Loucy (cell line): ENCODE measurements around the gene SFRP2.

Experiments
- H2AFZ ChIP-seq: fragments of 200-600 bp; sonication (generic); 2 replicates; pipeline ENCODE4 v1.6.0; 2016; ENCODE audit warnings: antibody characterized with exemption, mild to moderate bottlenecking, low read length, moderate library complexity
- H3F3A ChIP-seq: fragments of 200-600 bp; 2 replicates; pipeline ENCODE4 v1.6.0; 2016; ENCODE audit warnings: antibody characterized with exemption, low read depth, mild to moderate bottlenecking
- H3K27me3 ChIP-seq: fragments of 200-600 bp; sonication (generic); 2 replicates; pipeline ENCODE4 v1.6.1; 2014; ENCODE audit warnings: low read length, mild to moderate bottlenecking; ENCODE audit not compliant: insufficient read depth, poor library complexity, severe bottlenecking
- H3K36me3 ChIP-seq: fragments of 200-600 bp; sonication (generic); 2 replicates; pipeline ENCODE4 v1.6.1; 2016; ENCODE audit warnings: low read length; ENCODE audit not compliant: insufficient read depth
- H3K4me1 ChIP-seq: fragments of 200-600 bp; sonication (generic); 2 replicates; pipeline ENCODE4 v1.5.1; 2014; ENCODE audit warnings: low read length, mild to moderate bottlenecking; ENCODE audit not compliant: insufficient read depth, poor library complexity, severe bottlenecking
- H3K4me2 ChIP-seq: fragments of 200-600 bp; sonication (generic); 2 replicates; pipeline ENCODE4 v1.6.0; 2014; ENCODE audit warnings: antibody characterized with exemption, low read length, low read depth, mild to moderate bottlenecking; ENCODE audit not compliant: poor library complexity, severe bottlenecking
- H3K4me3 ChIP-seq: fragments of 200-600 bp; sonication (generic); 2 replicates; pipeline ENCODE4 v1.5.1; 2014; ENCODE audit warnings: low read length, mild to moderate bottlenecking, mixed read lengths; ENCODE audit not compliant: poor library complexity, severe bottlenecking
- H3K79me2 ChIP-seq: fragments of 200-600 bp; sonication (generic); 2 replicates; pipeline ENCODE4 v1.6.1; 2014; ENCODE audit warnings: low read length; ENCODE audit not compliant: insufficient read depth
- H3K9ac ChIP-seq: fragments of 200-600 bp; sonication (generic); 2 replicates; pipeline ENCODE4 v1.6.0; 2014; ENCODE audit warnings: mild to moderate bottlenecking, low read depth, low read length, moderate library complexity; ENCODE audit not compliant: poor library complexity, severe bottlenecking
- H3K9me2 ChIP-seq: fragments of 200-600 bp; sonication (generic); replicated peaks from 2 replicates; pipeline ENCODE4 v1.6.1; 2016; ENCODE audit warnings: low read depth, low read length, mixed read lengths
- H3K9me3 ChIP-seq: fragments of 200-600 bp; sonication (generic); 2 replicates; pipeline ENCODE4 v1.6.1; 2014; ENCODE audit warnings: mild to moderate bottlenecking, antibody characterized with exemption, low read length, low read depth; ENCODE audit not compliant: insufficient read depth
- H4K20me1 ChIP-seq: fragments of 200-600 bp; sonication (generic); 2 replicates; pipeline ENCODE4 v1.6.0; 2014; ENCODE audit warnings: antibody characterized with exemption, low read length, mild to moderate bottlenecking; ENCODE audit not compliant: insufficient read depth, poor library complexity, severe bottlenecking
- EZH2phosphoT487 ChIP-seq: fragments of 200-600 bp; IDR thresholded peaks from 2 replicates; pipeline ENCODE4 v1.6.1; 2018; ENCODE audit warnings: antibody characterized with exemption, mild to moderate bottlenecking, moderate library complexity, borderline replicate concordance
- TF ChIP-seq, protein P1 (sequence below): fragments of 200-600 bp; sonication (generic); conservative IDR thresholded peaks from 2 replicates; pipeline ENCODE4 v1.5.1; 2014; ENCODE audit warnings: mild to moderate bottlenecking, antibody characterized with exemption, low read length

SFRP2 gene

DNA sequence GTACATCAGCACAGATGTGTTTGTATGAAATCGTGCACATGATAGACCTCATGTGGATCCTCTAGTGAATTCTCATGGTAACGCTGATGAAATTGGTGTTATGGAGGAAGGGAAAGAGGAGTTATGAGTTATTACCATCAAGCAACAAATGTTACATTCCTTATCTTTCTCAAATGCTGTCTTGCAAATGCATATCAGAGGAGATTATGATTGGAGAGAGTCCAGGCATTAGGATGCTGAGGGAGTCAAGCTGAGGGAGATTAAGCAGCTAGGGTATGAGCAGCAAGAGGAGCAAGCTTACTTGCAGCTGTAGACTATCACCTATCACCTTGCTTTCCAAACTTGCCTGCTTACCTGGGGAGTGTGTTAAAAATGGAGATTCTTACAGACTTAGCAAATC, 36.8 kb upstream of the SFRP2 start:
- Histone ChIP-seq H3K4me2 (no peak overlapping the region), H3K4me1 (no peaks in the 10 kb centered on the region), H3F3A (no peaks in the 10 kb centered on the region), H4K20me1 (no peaks in the 10 kb centered on the region), H3K9me3 (no peaks in the 10 kb centered on the region), H2AFZ (no peak overlapping the region), H3K9me2 (no peaks in the 10 kb centered on the region), H3K27me3 (no peaks in the 10 kb centered on the region), H3K79me2 (no peaks in the 10 kb centered on the region), H3K4me3 (no peak overlapping the region), H3K36me3 (no peaks in the 10 kb centered on the region), H3K9ac (no peak overlapping the region)
- TF ChIP-seq, protein P1, sequence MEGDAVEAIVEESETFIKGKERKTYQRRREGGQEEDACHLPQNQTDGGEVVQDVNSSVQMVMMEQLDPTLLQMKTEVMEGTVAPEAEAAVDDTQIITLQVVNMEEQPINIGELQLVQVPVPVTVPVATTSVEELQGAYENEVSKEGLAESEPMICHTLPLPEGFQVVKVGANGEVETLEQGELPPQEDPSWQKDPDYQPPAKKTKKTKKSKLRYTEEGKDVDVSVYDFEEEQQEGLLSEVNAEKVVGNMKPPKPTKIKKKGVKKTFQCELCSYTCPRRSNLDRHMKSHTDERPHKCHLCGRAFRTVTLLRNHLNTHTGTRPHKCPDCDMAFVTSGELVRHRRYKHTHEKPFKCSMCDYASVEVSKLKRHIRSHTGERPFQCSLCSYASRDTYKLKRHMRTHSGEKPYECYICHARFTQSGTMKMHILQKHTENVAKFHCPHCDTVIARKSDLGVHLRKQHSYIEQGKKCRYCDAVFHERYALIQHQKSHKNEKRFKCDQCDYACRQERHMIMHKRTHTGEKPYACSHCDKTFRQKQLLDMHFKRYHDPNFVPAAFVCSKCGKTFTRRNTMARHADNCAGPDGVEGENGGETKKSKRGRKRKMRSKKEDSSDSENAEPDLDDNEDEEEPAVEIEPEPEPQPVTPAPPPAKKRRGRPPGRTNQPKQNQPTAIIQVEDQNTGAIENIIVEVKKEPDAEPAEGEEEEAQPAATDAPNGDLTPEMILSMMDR = no peak

DNA sequence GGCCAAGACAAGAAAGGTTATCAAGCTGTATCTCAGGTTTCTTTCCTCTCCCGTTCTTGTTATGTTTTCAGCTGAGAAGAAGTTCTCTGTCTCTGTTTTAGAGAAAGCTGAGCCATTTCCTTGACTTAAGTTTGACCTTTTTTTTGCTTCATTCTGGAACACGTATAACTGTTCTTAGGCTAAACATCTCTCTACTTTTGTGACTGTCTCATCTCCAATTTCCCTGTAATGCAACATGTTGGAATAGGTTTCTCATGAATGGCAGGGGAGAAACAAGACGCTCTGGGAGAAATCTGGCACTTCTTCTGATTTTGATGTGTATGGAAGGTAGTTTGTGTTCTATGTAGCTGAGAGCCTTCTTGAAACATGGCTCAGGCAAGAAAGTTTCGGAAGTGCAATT, 36.2 kb upstream of the SFRP2 start:
- no peaks in the 10 kb centered on the region for H3K36me3 ChIP-seq
- H2AFZ ChIP-seq = no peak overlapping the region

DNA sequence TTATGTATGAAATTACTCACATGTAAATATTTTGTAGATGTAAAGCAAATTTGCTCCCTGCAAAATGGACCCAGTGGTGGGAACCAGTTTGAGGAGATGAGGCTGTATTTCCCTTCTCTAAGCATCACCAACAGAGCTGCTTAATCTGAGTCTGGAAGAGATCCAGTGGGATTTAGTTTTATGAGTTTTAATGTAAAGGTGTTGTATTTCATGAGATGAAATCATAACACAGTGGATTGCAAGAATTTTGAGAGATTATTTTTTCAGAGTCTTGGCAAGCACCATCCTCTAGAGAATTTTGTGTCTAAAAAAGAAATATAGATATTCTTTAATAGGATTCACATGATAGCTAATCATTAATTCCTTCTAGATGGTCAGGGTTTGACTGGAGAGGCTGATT, 35.6 kb upstream of the SFRP2 start:
- H3K4me2 ChIP-seq = no peak overlapping the region
- no peak overlapping the region for H2AFZ ChIP-seq
- H3K36me3 ChIP-seq = no peaks in the 10 kb centered on the region
- H3K4me3 ChIP-seq = no peak overlapping the region
- H3K4me1 ChIP-seq = no peaks in the 10 kb centered on the region
- no peaks in the 10 kb centered on the region for H3F3A ChIP-seq
- no peak for TF ChIP-seq EZH2phosphoT487
- TF ChIP-seq, protein P1 = no peak
- no peaks in the 10 kb centered on the region for H3K79me2 ChIP-seq
- H4K20me1 ChIP-seq = no peaks in the 10 kb centered on the region
- no peaks in the 10 kb centered on the region for H3K9me3 ChIP-seq
- H3K9me2 ChIP-seq = no peaks in the 10 kb centered on the region
- H3K27me3 ChIP-seq = no peaks in the 10 kb centered on the region
- H3K9ac ChIP-seq = no peak overlapping the region

More for the DNA sequence above, 36.2 kb upstream of the SFRP2 start:
- Histone ChIP-seq H3F3A (no peaks in the 10 kb centered on the region), H3K79me2 (no peaks in the 10 kb centered on the region), H3K9ac (no peak overlapping the region), H4K20me1 (no peaks in the 10 kb centered on the region), H3K4me1 (no peaks in the 10 kb centered on the region), H3K27me3 (no peaks in the 10 kb centered on the region), H3K9me3 (no peaks in the 10 kb centered on the region), H3K4me2 (no peak overlapping the region), H3K4me3 (no peak overlapping the region), H3K9me2 (no peaks in the 10 kb centered on the region)
- TF ChIP-seq, protein P1 = no peak
- TF ChIP-seq EZH2phosphoT487 = no peak
